Adipocyte (in vitro differentiated cells): ENCODE data around the gene SYT1.

Source experiments
- DNase-seq: peaks from one replicate; pipeline ENCODE4 v3.0.0-alpha.2; 2015; ENCODE audit warnings: low read depth
- H3K27me3 ChIP-seq: replicated peaks from 2 replicates; pipeline ENCODE4 v1.7.0; 2013; ENCODE audit warnings: mild to moderate bottlenecking, low read length, moderate library complexity; ENCODE audit not compliant: control insufficient read depth, insufficient read depth
- H3K36me3 ChIP-seq: 2 replicates; pipeline ENCODE4 v1.7.0; 2013; ENCODE audit warnings: low read length, mild to moderate bottlenecking, moderate library complexity; ENCODE audit not compliant: control insufficient read depth, insufficient read depth, severe bottlenecking
- H3K4me1 ChIP-seq: 2 replicates; pipeline ENCODE4 v1.7.0; 2013; ENCODE audit warnings: mild to moderate bottlenecking, low read length, moderate library complexity; ENCODE audit not compliant: control insufficient read depth, insufficient read depth
- H3K4me3 ChIP-seq: 2 replicates; pipeline ENCODE4 v1.7.0; 2013; ENCODE audit warnings: mild to moderate bottlenecking, low read length, moderate library complexity
- H3K9ac ChIP-seq: 2 replicates; pipeline ENCODE4 v1.7.0; 2013; ENCODE audit warnings: mild to moderate bottlenecking, low read length, moderate library complexity
- H3K9me3 ChIP-seq: 2 replicates; pipeline ENCODE4 v1.7.0; 2013; ENCODE audit warnings: mild to moderate bottlenecking, low read length, moderate library complexity; ENCODE audit not compliant: control insufficient read depth

The SYT1 gene

GRCh38 chr12:79358716-79359300 lies 494.2 kb downstream of the SYT1 start:
- no peak overlapping the region for H3K4me3 ChIP-seq
- H3K27me3 ChIP-seq: no peaks in the 10 kb centered on the region
- H3K4me1 ChIP-seq: no peaks in the 10 kb centered on the region
- no peak for DNase-seq
- H3K9me3 ChIP-seq: no peaks in the 10 kb centered on the region
- H3K9ac ChIP-seq: no peak overlapping the region
- H3K36me3 ChIP-seq: no peaks in the 10 kb centered on the region

GRCh38 chr12:79360286-79360685 lies 495.7 kb downstream of the SYT1 start:
- Histone ChIP-seq H3K27me3 (no peaks in the 10 kb centered on the region), H3K36me3 (no peaks in the 10 kb centered on the region), H3K4me3 (no peak overlapping the region), H3K9ac (no peak overlapping the region), H3K9me3 (no peaks in the 10 kb centered on the region), H3K4me1 (no peaks in the 10 kb centered on the region)
- DNase-seq: no peak

- DNase-seq: peak; percentile 12
- Histone ChIP-seq H3K9ac (no peak overlapping the region), H3K4me1 (no peaks in the 10 kb centered on the region), H3K9me3 (no peaks in the 10 kb centered on the region), H3K4me3 (no peak overlapping the region), H3K27me3 (no peaks in the 10 kb centered on the region), H3K36me3 (no peaks in the 10 kb centered on the region)
Observed at GRCh38 chr12:79360936-79361335, 496.4 kb downstream of the SYT1 start.

GRCh38 chr12:79364197-79364596 lies 499.6 kb downstream of the SYT1 start:
- Histone ChIP-seq H3K9ac (no peak overlapping the region), H3K4me1 (no peaks in the 10 kb centered on the region), H3K27me3 (no peaks in the 10 kb centered on the region), H3K9me3 (no peaks in the 10 kb centered on the region), H3K4me3 (no peak overlapping the region), H3K36me3 (no peaks in the 10 kb centered on the region)
- DNase-seq: no peak

GRCh38 chr12:79366374-79366773 lies 501.8 kb downstream of the SYT1 start:
- Histone ChIP-seq H3K36me3 (no peaks in the 10 kb centered on the region), H3K9ac (no peak overlapping the region), H3K27me3 (no peaks in the 10 kb centered on the region), H3K9me3 (no peaks in the 10 kb centered on the region), H3K4me1 (no peaks in the 10 kb centered on the region), H3K4me3 (no peak overlapping the region)
- DNase-seq: no peak

GRCh38 chr12:79367032-79367589 lies 502.5 kb downstream of the SYT1 start:
- no peaks in the 10 kb centered on the region for H3K9me3 ChIP-seq
- DNase-seq: no peak
- H3K4me3 ChIP-seq: no peak overlapping the region
- no peaks in the 10 kb centered on the region for H3K4me1 ChIP-seq
- H3K27me3 ChIP-seq: no peaks in the 10 kb centered on the region
- no peaks in the 10 kb centered on the region for H3K36me3 ChIP-seq
- H3K9ac ChIP-seq: no peak overlapping the region

GRCh38 chr12:79370021-79370420 lies 505.4 kb downstream of the SYT1 start:
- no peak for DNase-seq
- H3K4me3 ChIP-seq: no peak overlapping the region
- no peaks in the 10 kb centered on the region for H3K9me3 ChIP-seq
- no peaks in the 10 kb centered on the region for H3K36me3 ChIP-seq
- H3K9ac ChIP-seq: no peak overlapping the region
- no peaks in the 10 kb centered on the region for H3K4me1 ChIP-seq
- no peaks in the 10 kb centered on the region for H3K27me3 ChIP-seq

GRCh38 chr12:79371226-79371625 lies 506.7 kb downstream of the SYT1 start:
- no peaks in the 10 kb centered on the region for H3K27me3 ChIP-seq
- no peaks in the 10 kb centered on the region for H3K9me3 ChIP-seq
- no peak overlapping the region for H3K9ac ChIP-seq
- H3K36me3 ChIP-seq: no peaks in the 10 kb centered on the region
- no peaks in the 10 kb centered on the region for H3K4me1 ChIP-seq
- H3K4me3 ChIP-seq: no peak overlapping the region
- DNase-seq: no peak

GRCh38 chr12:79373896-79374499 lies 509.4 kb downstream of the SYT1 start:
- no peak overlapping the region for H3K4me3 ChIP-seq
- H3K9me3 ChIP-seq: no peaks in the 10 kb centered on the region
- no peak overlapping the region for H3K9ac ChIP-seq
- no peaks in the 10 kb centered on the region for H3K36me3 ChIP-seq
- peaks cover 17% of the 10 kb centered on the region for H3K4me1 ChIP-seq
- H3K27me3 ChIP-seq: no peaks in the 10 kb centered on the region
- DNase-seq: peak; percentile 70

GRCh38 chr12:79374545-79374944 lies 510.0 kb downstream of the SYT1 start:
- DNase-seq: no peak
- peaks cover 17% of the 10 kb centered on the region for H3K4me1 ChIP-seq

GRCh38 chr12:79375050-79375449 lies 510.5 kb downstream of the SYT1 start:
- Histone ChIP-seq H3K36me3 (no peaks in the 10 kb centered on the region), H3K4me1 (peaks cover 17% of the 10 kb centered on the region), H3K4me3 (no peak overlapping the region), H3K9me3 (no peaks in the 10 kb centered on the region), H3K9ac (no peak overlapping the region), H3K27me3 (no peaks in the 10 kb centered on the region)
- DNase-seq: no peak

More at GRCh38 chr12:79374545-79374944, 510.0 kb downstream of the SYT1 start:
- no peaks in the 10 kb centered on the region for H3K27me3 ChIP-seq
- no peaks in the 10 kb centered on the region for H3K9me3 ChIP-seq
- H3K36me3 ChIP-seq: no peaks in the 10 kb centered on the region
- no peak overlapping the region for H3K9ac ChIP-seq
- H3K4me3 ChIP-seq: no peak overlapping the region
